ENCODE data around the gene JAZF1. TPM values are rescaled to one million over a fixed set of nuclear protein-coding genes. Genes with fewer than 3 reads are reported as not detected.
"Not testable (repeated sequence)": the region's sequence is repeated elsewhere in the genome, so short reads cannot be mapped to it uniquely, and the experiment has no call there.

The JAZF1 gene
- total RNA-seq, 2 donors from 2014 or later, result 20.0 to 21.3 TPM

GRCh38 chr7:27890205-27890849 is 290.3 kb downstream of the JAZF1 start:
- ATAC-seq (no peak), DNase-seq (no peak)
- intact Hi-C loops (cut with DNase I), result no loop called here

GRCh38 chr7:27889800-27890199 is 290.8 kb downstream of the JAZF1 start:
- no peak for ATAC-seq
- no peak for DNase-seq
- intact Hi-C loops (cut with DNase I), result no loop called here

- intact Hi-C loops (cut with DNase I), result no loop called here
- DNase-seq, result no peak
- ATAC-seq, result no peak
Measured at GRCh38 chr7:27888736-27889135, 291.9 kb downstream of the JAZF1 start.

- DNase-seq; ATAC-seq; intact Hi-C loops (cut with DNase I): not testable (repeated sequence)
Measured at GRCh38 chr7:27886710-27887109, 293.9 kb downstream of the JAZF1 start.

GRCh38 chr7:27885652-27886051 is 294.9 kb downstream of the JAZF1 start:
- ATAC-seq (no peak), DNase-seq (no peak)
- intact Hi-C loops (cut with DNase I), result no loop called here

GRCh38 chr7:27883696-27884095 is 296.9 kb downstream of the JAZF1 start:
- no peak for ATAC-seq
- intact Hi-C loops (cut with DNase I), result no loop called here
- DNase-seq, result no peak

GRCh38 chr7:27876756-27877155 is 303.8 kb downstream of the JAZF1 start:
- intact Hi-C loops (cut with DNase I), result no loop called here
- DNase-seq, result no peak
- ATAC-seq, result no peak

- intact Hi-C loops (cut with DNase I), result no loop called here
- no peak for DNase-seq
Measured at GRCh38 chr7:27875832-27876231, 304.8 kb downstream of the JAZF1 start.

GRCh38 chr7:27875061-27875460 is 305.5 kb downstream of the JAZF1 start:
- intact Hi-C loops (cut with DNase I), result no loop called here
- no peak for ATAC-seq
- DNase-seq, result no peak

More at GRCh38 chr7:27875832-27876231, 304.8 kb downstream of the JAZF1 start:
- no peak for ATAC-seq

- ATAC-seq (peak; percentile 86 to 90), DNase-seq (no peak)
- intact Hi-C loops (cut with DNase I), result no loop called here
Measured at GRCh38 chr7:27873981-27874957, 306.3 kb downstream of the JAZF1 start.

GRCh38 chr7:27872356-27873275 is 308.0 kb downstream of the JAZF1 start:
- intact Hi-C loops (cut with DNase I), result no loop called here
- DNase-seq, result no peak
- no peak for ATAC-seq

GRCh38 chr7:27871866-27872265 is 308.7 kb downstream of the JAZF1 start:
- intact Hi-C loops (cut with DNase I), result no loop called here
- no peak for ATAC-seq
- no peak for DNase-seq

- no peak for DNase-seq
- no peak for ATAC-seq
- intact Hi-C loops (cut with DNase I), result no loop called here
Measured at GRCh38 chr7:27871086-27871485, 309.5 kb downstream of the JAZF1 start.

- ATAC-seq, result no peak
- DNase-seq, result no peak
- intact Hi-C loops (cut with DNase I), result no loop called here
Measured at GRCh38 chr7:27870595-27870994, 310.0 kb downstream of the JAZF1 start.

- DNase-seq (no peak), ATAC-seq (no peak)
- intact Hi-C loops (cut with DNase I), result no loop called here
Measured at GRCh38 chr7:27869056-27869455, 311.5 kb downstream of the JAZF1 start.

GRCh38 chr7:27868131-27868550 is 312.5 kb downstream of the JAZF1 start:
- ATAC-seq, result no peak

GRCh38 chr7:27866828-27867672 is 313.5 kb downstream of the JAZF1 start:
- intact Hi-C loops (cut with DNase I), result no loop called here
- no peak for ATAC-seq
- DNase-seq, result no peak

More at GRCh38 chr7:27868131-27868550, 312.5 kb downstream of the JAZF1 start:
- DNase-seq, result no peak
- intact Hi-C loops (cut with DNase I), result no loop called here

GRCh38 chr7:27866256-27866655 is 314.3 kb downstream of the JAZF1 start:
- DNase-seq (no peak), ATAC-seq (no peak)
- intact Hi-C loops (cut with DNase I), result no loop called here
